Naive thymus-derived CD4-positive, alpha-beta T cell (primary cell): ENCODE measurements around the gene RAD52. TPM values are rescaled to one million over a fixed set of nuclear protein-coding genes. Genes with fewer than 3 reads are reported as not detected.
A peak's percentile ranks its signal among the peaks of the same experiment; 100 is the strongest.
"Not testable (repeated sequence)": the region's sequence is repeated elsewhere in the genome, so short reads cannot be mapped to it uniquely, and the experiment has no call there.

Experiments used
- ATAC-seq: fragments of 150-1000 bp; cut with Tn5 transposase; 2 replicates; pipeline ENCODE4 v1.10.0; 2021; ENCODE audit warnings: mild to moderate bottlenecking, moderate library complexity
- CTCF ChIA-PET: fragments of 350-600 bp; sonication (Branson Sonifier 250); formaldehyde crosslinking; loops from one replicate; lab custom pipeline; 2021; ENCODE audit warnings: antibody characterized with exemption; lab: Charles Lee
- POLR2A ChIA-PET: fragments of 350-600 bp; sonication (Branson Sonifier 250); formaldehyde crosslinking; loops from one replicate; lab custom pipeline; 2021; ENCODE audit warnings: antibody characterized with exemption, inconsistent platforms; lab: Charles Lee
- DNase-seq, 9 donors: peaks; one replicate each; pipeline versions ENCODE4 v3.0.0 to v3.0.0-alpha.2; 2020 to 2022; ENCODE audit warnings: mixed read lengths in 1 of 9
- H3K27ac ChIP-seq: one replicate; pipeline ENCODE4 v1.7.0; 2013; ENCODE audit warnings: mild to moderate bottlenecking, low read depth, low read length, moderate library complexity
- H3K27me3 ChIP-seq, 2 donors: one replicate each; pipeline ENCODE4 v1.7.0; 2013; ENCODE audit warnings: low read length in 2 of 2, mild to moderate bottlenecking in 2 of 2, moderate library complexity in 2 of 2; ENCODE audit not compliant: control insufficient read depth in 2 of 2, insufficient read depth in 2 of 2
- H3K36me3 ChIP-seq, 3 experiments: 1 replicate in 2 of 3; 2 replicates in 1 of 3; pipeline ENCODE4 v1.7.0; 2013; ENCODE audit warnings: low read length in 3 of 3, mild to moderate bottlenecking in 3 of 3, moderate library complexity in 1 of 3; ENCODE audit not compliant: insufficient read depth in 3 of 3, control insufficient read depth in 2 of 3
- H3K4me1 ChIP-seq, 2 donors: one replicate each; pipeline ENCODE4 v1.7.0; 2013; ENCODE audit warnings: low read length in 2 of 2, mild to moderate bottlenecking in 2 of 2, moderate library complexity in 1 of 2; ENCODE audit not compliant: control insufficient read depth in 2 of 2, insufficient read depth in 2 of 2
- H3K4me3 ChIP-seq: 2 replicates; pipeline ENCODE4 v1.7.0; 2013; ENCODE audit warnings: mild to moderate bottlenecking, low read length
- H3K9me3 ChIP-seq, 3 experiments: 1 replicate in 2 of 3; 2 replicates in 1 of 3; pipeline ENCODE4 v1.7.0; 2013; ENCODE audit warnings: low read length in 3 of 3; ENCODE audit not compliant: control insufficient read depth in 2 of 3
- H3K27ac Mint-ChIP-seq, 9 donors: one replicate each; pipeline ENCODE4 v1.8.0; 2020 to 2022; ENCODE audit warnings: mixed read lengths in 9 of 9, mild to moderate bottlenecking in 8 of 9, moderate library complexity in 5 of 9, inconsistent platforms in 2 of 9
- H3K27me3 Mint-ChIP-seq, 5 donors: one replicate each; pipeline ENCODE4 v1.8.0; 2021 to 2022; ENCODE audit warnings: mixed read lengths in 5 of 5, mild to moderate bottlenecking in 1 of 5
- H3K36me3 Mint-ChIP-seq, 5 donors: one replicate each; pipeline ENCODE4 v1.8.0; 2020 to 2022; ENCODE audit warnings: mixed read lengths in 5 of 5, mild to moderate bottlenecking in 3 of 5, inconsistent platforms in 1 of 5
- H3K4me1 Mint-ChIP-seq, 7 donors: one replicate each; pipeline ENCODE4 v1.8.0; 2020 to 2022; ENCODE audit warnings: mixed read lengths in 7 of 7, mild to moderate bottlenecking in 3 of 7, inconsistent platforms in 1 of 7
- H3K4me3 Mint-ChIP-seq, 10 donors: one replicate each; pipeline ENCODE4 v1.8.0; 2020 to 2022; ENCODE audit warnings: mild to moderate bottlenecking in 10 of 10, mixed read lengths in 10 of 10, moderate library complexity in 6 of 10, inconsistent platforms in 2 of 10
- H3K9me3 Mint-ChIP-seq, 11 donors: one replicate each; pipeline ENCODE4 v1.8.0; 2020 to 2022; ENCODE audit warnings: mixed read lengths in 11 of 11, mild to moderate bottlenecking in 4 of 11, inconsistent platforms in 1 of 11, moderate library complexity in 1 of 11
- intact Hi-C, 2 donors: fragments of 100-400 bp; cut with micrococcal nuclease; formaldehyde crosslinking; loops; one replicate each; pipeline ENCODE4 v1.15.1; 2023
- polyA plus RNA-seq, 2 donors: library from polyadenylated mRNA; unstranded; fragments of 300-500 nt; fragmentation: Illumina TruSeq; gene quantifications; one replicate each; pipeline ENCODE4 v1.2.3, GENCODE V29; 2021
- total RNA-seq, 6 experiments: library from RNA in 5 of 6; stranded (reverse) in 5 of 6; gene quantifications; 1 replicate in 5 of 6; 2 replicates in 1 of 6; pipeline ENCODE4 v1.2.3 and lab custom pipeline; 2021 to 2026

RAD52 gene
- total and polyA plus RNA-seq, 7 experiments from 2014 or later, result 2.8 to 34.9 (median 17.8) TPM

- Histone ChIP-seq H3K27ac (no peak overlapping the region), H3K27me3 (no peaks in the 10 kb centered on the region), H3K4me1 (peaks cover 0 to 3% of the 10 kb centered on the region in 2 donors), H3K9me3 (no peaks in the 10 kb centered on the region), H3K4me3 (no peak overlapping the region), H3K36me3 (peaks cover 0 to 11% (median 0%) of the 10 kb centered on the region in 3 experiments)
- CTCF ChIA-PET, result interaction anchor here (0.7 kb wide), 1 partner anchor 307 kb away, joined by 4 read pairs; no protein-coding TSS in a partner anchor
- Mint-ChIP-seq H3K27me3 (no peaks in the 10 kb centered on the region), H3K4me3 (peak overlapping the region in 5 of 10 donors; percentile 5 to 34 (median 32)), H3K9me3 (peaks cover 0 to 1% (median 0%) of the 10 kb centered on the region in 11 donors), H3K36me3 (peaks cover 5 to 46% (median 16%) of the 10 kb centered on the region in 5 donors), H3K27ac (peak overlapping the region in 8 of 9 donors; percentile 22 to 82 (median 50)), H3K4me1 (peaks cover 33 to 62% (median 54%) of the 10 kb centered on the region in 7 donors)
- no peak for DNase-seq
- intact Hi-C loops, result no loop called here
- POLR2A ChIA-PET, result no interaction called here
- no peak for ATAC-seq
Measured at GRCh38 chr12:944211-944610, 5.3 kb downstream of the RAD52 start.

- H3K9me3 Mint-ChIP-seq, result no peaks in the 10 kb centered on the region
- H3K4me3 Mint-ChIP-seq, result no peak overlapping the region
- peaks cover 5 to 52% (median 22%) of the 10 kb centered on the region in 5 donors for H3K36me3 Mint-ChIP-seq
- Histone ChIP-seq H3K27me3 (no peaks in the 10 kb centered on the region), H3K9me3 (no peaks in the 10 kb centered on the region), H3K27ac (no peak overlapping the region), H3K4me1 (no peaks in the 10 kb centered on the region), H3K36me3 (peaks cover 0 to 15% (median 0%) of the 10 kb centered on the region in 3 experiments), H3K4me3 (no peak overlapping the region)
- DNase-seq, result no peak
- POLR2A ChIA-PET, result no interaction called here
- intact Hi-C loops, result no loop called here
- H3K27me3 Mint-ChIP-seq, result no peaks in the 10 kb centered on the region
- CTCF ChIA-PET, result no interaction called here
- peaks cover 25 to 58% (median 44%) of the 10 kb centered on the region in 7 donors for H3K4me1 Mint-ChIP-seq
- no peak for ATAC-seq
- peak overlapping the region in 1 of 9 donors; percentile 20 for H3K27ac Mint-ChIP-seq
Measured at GRCh38 chr12:943051-943450, 6.4 kb downstream of the RAD52 start.

GRCh38 chr12:938810-939209 is 10.7 kb downstream of the RAD52 start:
- H3K9me3 ChIP-seq, result no peaks in the 10 kb centered on the region
- Mint-ChIP-seq H3K4me3 (no peak overlapping the region), H3K27me3 (no peaks in the 10 kb centered on the region), H3K27ac (no peak overlapping the region), H3K9me3 (no peaks in the 10 kb centered on the region), H3K36me3 (peaks cover 5 to 43% (median 28%) of the 10 kb centered on the region in 5 donors), H3K4me1 (peaks cover 5 to 34% (median 18%) of the 10 kb centered on the region in 7 donors)
- H3K4me1 ChIP-seq, result no peaks in the 10 kb centered on the region
- no peak overlapping the region for H3K4me3 ChIP-seq
- ChIA-PET CTCF (no interaction called here), POLR2A (no interaction called here)
- DNase-seq (no peak), ATAC-seq (no peak)
- H3K36me3 ChIP-seq, result peaks cover 0 to 29% (median 0%) of the 10 kb centered on the region in 3 experiments
- no peaks in the 10 kb centered on the region for H3K27me3 ChIP-seq
- intact Hi-C loops, result no loop called here
- no peak overlapping the region for H3K27ac ChIP-seq

GRCh38 chr12:936377-937345 is 12.8 kb downstream of the RAD52 start:
- ChIA-PET CTCF (no interaction called here), POLR2A (no interaction called here)
- intact Hi-C loops, result no loop called here
- Histone ChIP-seq H3K4me1 (no peaks in the 10 kb centered on the region), H3K27me3 (no peaks in the 10 kb centered on the region), H3K27ac (no peak overlapping the region), H3K36me3 (peaks cover 0 to 39% (median 0%) of the 10 kb centered on the region in 3 experiments), H3K9me3 (no peaks in the 10 kb centered on the region), H3K4me3 (no peak overlapping the region)
- no peak for ATAC-seq
- Mint-ChIP-seq H3K4me3 (no peak overlapping the region), H3K9me3 (no peaks in the 10 kb centered on the region), H3K27ac (no peak overlapping the region), H3K27me3 (no peaks in the 10 kb centered on the region), H3K36me3 (peaks cover 5 to 38% (median 29%) of the 10 kb centered on the region in 5 donors), H3K4me1 (peaks cover 0 to 25% (median 9%) of the 10 kb centered on the region in 7 donors)
- no peak for DNase-seq

- H3K4me1 ChIP-seq, H3K27me3 ChIP-seq, DNase-seq, H3K4me3 Mint-ChIP-seq, H3K9me3 Mint-ChIP-seq, ATAC-seq, H3K9me3 ChIP-seq, H3K27me3 Mint-ChIP-seq, POLR2A ChIA-PET, H3K4me3 ChIP-seq, H3K27ac Mint-ChIP-seq, CTCF ChIA-PET, H3K27ac ChIP-seq: not testable (repeated sequence)
- Mint-ChIP-seq H3K36me3 (peaks cover 5 to 42% (median 33%) of the 10 kb centered on the region in 5 donors), H3K4me1 (peaks cover 0 to 24% (median 8%) of the 10 kb centered on the region in 7 donors)
- peaks cover 0 to 47% (median 5%) of the 10 kb centered on the region in 3 experiments for H3K36me3 ChIP-seq
- intact Hi-C loops, result loop anchor here in 1 of 2 donors (2.0 kb wide), 1 partner anchor 13 kb away; the partner anchor contains the start of gene RAD52
Measured at GRCh38 chr12:935891-936290, 13.6 kb downstream of the RAD52 start.

GRCh38 chr12:931591-931990 is 17.9 kb downstream of the RAD52 start:
- Histone ChIP-seq H3K27me3 (no peaks in the 10 kb centered on the region), H3K4me1 (no peaks in the 10 kb centered on the region), H3K36me3 (peaks cover 2 to 49% (median 16%) of the 10 kb centered on the region in 3 experiments), H3K9me3 (no peaks in the 10 kb centered on the region), H3K27ac (no peak overlapping the region), H3K4me3 (no peak overlapping the region)
- Mint-ChIP-seq H3K27me3 (no peaks in the 10 kb centered on the region), H3K9me3 (no peaks in the 10 kb centered on the region), H3K4me3 (no peak overlapping the region), H3K4me1 (peaks cover 0 to 4% (median 0%) of the 10 kb centered on the region in 7 donors), H3K36me3 (peaks cover under 1 to 33% (median 11%) of the 10 kb centered on the region in 5 donors), H3K27ac (peak overlapping the region in 2 of 9 donors; percentile 42 to 72)
- DNase-seq, result no peak
- POLR2A ChIA-PET, result no interaction called here
- intact Hi-C loops, result no loop called here
- CTCF ChIA-PET, result no interaction called here
- ATAC-seq, result no peak
